ENCODE results near the gene PCBP2.

GRCh38 chr12:53486736-53487487, 35.0 kb downstream of the PCBP2 start:
- no peak for TF ChIP-seq POLR2A (IDR thresholded peaks at IDR 0.05)
- no peak for TF ChIP-seq CTCF (IDR thresholded peaks at IDR 0.05)
- no peak for TF ChIP-seq POLR2AphosphoS5 (IDR thresholded peaks at IDR 0.05)
- no peak for TF ChIP-seq EP300 (IDR thresholded peaks at IDR 0.05)

All from gastroesophageal sphincter (tissue), 3 donors.